HG03025 (cell line): Measurements from ENCODE around the gene RNF181.
"Not testable (repeated sequence)": the region's sequence is repeated elsewhere in the genome, so short reads cannot be mapped to it uniquely, and the experiment has no call there.

Source experiments
- ATAC-seq: cut with Tn5 transposase; IDR thresholded peaks from one replicate; pipeline ENCODE4 v1.9.1; 2021; ENCODE audit warnings: mild to moderate bottlenecking, moderate library complexity; ENCODE audit not compliant: unreplicated experiment, low FRiP score

RNF181 gene, protein sequence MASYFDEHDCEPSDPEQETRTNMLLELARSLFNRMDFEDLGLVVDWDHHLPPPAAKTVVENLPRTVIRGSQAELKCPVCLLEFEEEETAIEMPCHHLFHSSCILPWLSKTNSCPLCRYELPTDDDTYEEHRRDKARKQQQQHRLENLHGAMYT

DNA sequence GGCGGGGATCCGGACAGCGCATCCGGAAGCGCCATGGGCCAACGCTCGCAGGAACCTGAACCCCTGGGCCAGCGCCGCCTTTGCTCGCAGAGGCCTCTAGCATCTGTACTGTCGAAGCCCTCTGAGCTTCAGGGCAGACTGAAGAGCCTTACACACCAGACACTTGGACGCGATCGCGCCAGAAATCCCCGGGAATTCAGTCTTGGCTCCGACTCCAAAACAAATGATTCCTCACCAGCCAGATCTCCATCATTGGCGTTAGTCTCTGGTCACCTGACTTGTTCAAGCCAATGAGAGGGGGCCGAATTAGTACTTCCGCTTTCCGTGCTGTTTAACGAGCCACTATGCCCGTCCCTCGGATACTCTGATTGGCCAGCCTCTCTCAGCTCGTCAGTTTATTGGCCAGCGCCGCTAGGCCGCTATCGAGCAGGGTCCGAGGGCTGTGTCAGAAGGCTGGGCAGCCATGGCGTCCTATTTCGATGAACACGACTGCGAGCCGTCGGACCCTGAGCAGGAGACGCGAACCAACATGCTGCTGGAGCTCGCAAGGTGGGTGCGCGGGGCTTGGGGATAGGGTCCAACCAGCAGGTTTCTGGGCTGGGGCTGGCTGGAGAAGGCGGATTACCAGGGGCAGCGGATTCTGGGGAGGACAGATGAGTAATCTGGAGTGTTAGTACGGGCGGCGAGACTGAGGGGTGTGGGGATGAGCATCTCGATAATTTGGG is at the start of gene RNF181:
TSS of gene RNF181 (plus strand) at position 445 of the 725 bp plus-strand sequence. CDS start at position 464, 19 bp downstream.
- ATAC-seq, result peak; percentile 97

DNA sequence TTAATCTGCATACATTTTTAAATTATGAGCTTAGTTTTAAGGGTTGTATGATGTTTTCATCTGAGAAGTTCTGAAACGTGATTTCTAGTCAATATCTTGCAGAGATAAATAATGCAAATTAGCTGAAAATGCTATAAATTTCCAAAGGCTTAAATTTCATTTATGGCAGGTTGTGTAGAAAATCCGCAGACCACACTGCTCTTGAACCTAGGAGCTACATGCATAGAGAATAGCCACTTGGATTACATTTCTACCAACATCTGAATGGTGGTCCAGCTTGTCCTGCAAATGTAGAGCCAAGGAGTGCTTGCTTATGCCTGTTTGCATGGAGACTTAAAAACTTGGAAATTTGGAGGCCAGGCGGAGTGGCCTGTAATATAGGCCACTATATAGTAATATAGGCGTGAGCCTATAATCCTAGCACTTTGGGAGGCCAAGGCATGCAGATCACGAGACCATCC is 49.7 kb upstream of the RNF181 start:
- ATAC-seq, result no peak

DNA sequence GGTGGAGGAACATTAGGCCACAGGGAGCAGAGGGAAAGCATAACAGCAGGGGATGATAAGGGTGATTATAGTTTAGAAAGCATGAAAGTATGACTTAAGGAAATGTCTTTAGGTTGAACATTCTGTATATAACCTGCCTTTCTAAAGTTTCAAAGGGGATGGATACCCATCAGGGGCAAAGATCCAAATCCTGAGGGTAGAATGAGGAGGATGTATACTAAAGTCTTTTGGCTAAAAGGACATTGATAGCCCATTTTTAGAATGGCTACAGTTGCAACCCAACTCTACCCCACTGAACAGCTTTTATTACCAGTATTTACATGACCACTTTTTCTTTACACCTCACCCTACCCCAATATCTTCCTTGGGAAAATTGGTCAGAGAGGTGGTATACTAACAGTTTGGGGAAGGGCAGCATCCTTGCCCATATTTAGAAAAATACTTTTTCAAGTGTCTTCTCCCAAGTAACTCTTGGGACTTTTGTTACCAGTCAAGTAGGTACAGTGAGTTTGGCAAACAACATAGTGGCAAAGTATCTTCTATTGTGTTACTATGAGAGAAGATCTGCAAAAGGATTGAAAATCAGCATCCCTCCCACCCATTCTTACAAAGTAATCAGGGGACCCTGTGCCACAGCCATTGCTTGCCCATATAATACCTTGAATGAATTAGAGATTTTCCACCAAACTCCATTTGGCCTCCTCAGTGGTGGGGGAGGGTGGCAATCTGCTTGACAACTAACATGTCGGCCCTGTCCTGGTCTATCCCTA is 48.3 kb upstream of the RNF181 start:
- ATAC-seq, result no peak

DNA sequence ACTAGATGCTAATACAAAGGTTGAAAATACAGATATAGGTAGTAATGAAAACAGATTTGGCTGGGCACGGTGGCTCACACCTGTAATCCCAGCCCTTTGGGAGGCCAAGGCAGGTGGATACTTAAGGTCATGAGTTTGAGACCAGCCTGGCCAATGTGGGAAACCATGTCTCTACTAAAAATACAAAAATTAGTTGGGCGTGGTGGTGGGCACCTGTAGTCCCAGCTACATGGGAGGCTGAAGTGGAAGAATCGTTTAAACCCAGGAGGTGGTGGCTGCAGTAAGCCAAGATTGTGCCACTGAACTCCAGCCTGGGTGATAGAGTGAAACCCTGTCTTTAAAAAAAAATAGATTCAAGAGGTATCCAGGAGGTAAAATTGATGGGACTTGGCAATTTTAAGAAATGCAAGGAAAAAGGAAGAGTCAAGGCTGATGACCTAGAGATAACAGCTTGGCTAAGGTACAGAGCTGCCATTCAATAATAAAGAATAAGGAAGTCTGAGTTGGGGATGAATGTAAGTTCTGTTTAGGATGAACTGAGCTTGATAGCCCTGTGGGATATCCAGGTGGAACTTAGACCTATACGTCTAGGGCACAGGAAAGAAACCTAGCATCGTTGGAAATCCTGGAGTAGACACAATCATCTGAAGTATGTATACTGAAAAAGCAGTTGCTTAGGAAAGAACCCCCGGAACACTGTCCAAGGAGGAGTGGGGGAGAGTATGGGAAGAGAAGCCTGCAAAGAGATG is 47.5 kb upstream of the RNF181 start:
- ATAC-seq, result no peak

DNA sequence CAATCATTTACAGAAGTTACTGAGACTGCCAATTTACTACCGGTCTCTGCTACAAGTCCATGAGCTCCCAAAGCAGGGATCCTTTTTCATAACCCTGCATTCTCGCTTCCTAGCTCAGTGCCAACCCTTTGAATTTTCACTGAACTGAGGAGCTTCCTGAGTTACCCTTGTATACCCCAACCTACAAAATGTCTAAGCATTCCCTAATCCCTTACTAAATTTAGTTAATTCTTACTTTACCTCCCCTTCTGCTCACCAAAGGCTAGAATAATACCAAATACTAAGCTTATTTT is 47.0 kb upstream of the RNF181 start:
- no peak for ATAC-seq

DNA sequence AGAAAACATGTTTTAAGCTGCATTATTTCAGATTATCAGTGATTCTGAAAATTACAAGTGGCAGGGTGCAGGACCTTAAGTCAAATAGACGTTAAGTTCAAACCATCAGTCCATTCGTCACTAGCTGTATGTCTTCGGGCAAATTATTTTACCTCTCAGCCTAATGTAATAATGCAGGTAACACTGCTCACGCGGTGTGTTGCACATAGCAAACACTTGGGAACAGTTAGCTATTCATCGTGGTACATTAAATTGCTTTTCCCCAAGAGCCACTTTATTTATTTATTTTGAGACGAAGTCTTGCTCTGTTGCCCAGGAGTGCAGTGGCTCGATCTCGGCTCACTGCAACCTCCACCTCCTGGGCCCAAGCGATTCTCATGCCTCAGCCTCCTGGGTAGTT is 46.5 kb upstream of the RNF181 start:
- no peak for ATAC-seq

DNA sequence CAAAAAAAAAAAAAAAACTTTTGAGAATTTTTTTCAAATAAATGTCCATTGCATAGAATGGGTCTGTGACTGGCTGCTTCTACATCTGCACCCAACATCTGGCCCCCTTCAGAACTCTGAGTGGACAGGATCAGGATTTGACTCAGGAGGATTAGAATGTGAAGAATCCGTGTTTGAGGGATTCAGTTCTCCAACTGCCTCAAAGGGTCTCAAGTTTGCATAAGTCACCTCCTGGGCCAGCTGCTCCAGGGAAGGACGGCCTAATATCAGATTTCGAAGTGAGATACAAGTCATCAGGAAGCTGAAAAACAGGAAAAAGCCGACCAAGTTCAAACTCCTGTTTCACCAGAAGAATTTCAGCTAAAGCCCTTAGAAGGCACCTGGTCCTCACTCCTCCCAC is 45.7 kb upstream of the RNF181 start:
- no peak for ATAC-seq

DNA sequence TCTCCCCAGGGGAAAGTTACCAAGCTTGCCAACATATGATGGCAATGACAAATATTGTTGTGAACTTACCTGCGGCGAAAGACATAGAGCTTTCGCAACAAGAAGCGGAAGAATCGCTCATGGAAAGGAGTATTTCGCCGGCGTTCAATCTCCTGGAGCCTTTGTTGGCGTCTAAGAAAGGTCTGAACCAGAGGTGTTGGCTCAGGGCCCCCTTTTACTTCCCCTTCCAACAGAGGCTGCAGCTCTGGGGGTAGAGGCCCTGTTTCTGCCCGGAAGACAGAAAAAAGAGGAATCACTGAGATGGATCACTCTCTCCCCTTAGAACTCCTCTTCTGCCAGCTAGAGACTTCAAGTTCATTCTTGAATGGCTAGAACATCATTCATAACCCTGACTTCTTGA is 45.1 kb upstream of the RNF181 start:
- no peak for ATAC-seq

DNA sequence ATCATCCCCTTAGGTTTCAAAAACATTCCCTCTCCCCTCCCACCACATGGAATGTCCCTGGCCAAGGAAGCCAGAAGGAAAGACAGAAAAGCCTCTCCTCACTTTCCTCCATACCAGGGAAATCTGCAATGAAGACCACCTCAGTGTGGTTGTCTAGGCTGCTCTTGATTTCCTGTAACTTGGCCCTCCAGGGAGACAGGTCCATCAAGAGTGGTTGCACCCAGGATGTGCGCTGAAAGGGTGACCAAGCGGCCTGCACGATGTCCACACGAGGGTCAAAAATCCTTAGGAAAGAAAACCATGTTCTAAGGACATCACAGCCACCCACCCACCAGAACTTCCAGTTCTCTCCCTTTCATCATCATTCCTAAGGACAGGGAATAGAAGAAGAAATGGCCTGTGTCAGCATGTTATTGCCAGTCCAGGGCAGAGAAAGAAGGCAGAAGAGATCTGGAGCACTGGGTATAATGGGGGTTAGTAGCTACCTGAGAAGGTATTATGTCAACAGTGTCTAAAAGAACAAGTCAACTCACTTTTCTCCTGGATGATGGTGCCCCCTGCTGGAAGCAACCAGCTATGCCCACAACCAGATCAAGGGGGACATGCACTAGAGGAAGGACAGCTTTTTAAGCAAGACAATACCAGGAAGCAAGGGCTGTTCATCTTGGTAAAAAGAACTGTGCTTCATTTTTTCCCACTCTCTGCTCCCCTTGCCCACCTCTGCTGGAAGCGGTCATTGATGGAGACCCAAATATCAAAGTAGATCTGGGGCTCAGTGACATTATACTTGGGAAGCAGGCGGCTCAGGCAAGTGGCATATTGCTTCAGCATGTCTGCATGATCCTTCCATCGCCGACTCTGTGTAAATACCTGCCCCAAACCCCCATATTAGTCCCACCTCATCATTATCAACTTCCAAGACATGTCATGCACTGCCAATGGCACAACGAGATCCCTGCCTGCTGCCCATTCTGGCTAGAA is 43.6 kb upstream of the RNF181 start:
- ATAC-seq, result no peak

DNA sequence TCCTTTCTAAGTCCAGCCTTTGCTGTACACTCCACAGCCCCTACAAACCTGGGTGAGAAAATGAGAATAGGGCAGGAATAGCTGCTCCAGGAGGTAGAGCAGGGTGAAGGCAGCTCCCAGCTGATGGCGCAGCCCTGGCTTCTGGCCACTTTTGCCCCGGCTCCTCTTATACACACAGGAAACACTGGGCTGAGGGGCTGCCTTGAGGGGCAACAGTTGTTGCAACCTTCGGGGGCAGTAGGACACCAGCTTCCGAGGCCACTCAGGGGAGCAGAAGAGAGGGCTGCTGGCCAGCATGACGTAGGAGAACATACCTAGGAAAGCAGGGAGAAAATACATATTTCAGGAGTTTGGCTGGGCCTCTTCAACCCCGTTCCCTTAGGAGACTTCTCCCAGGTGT is 42.4 kb upstream of the RNF181 start:
- no peak for ATAC-seq

DNA sequence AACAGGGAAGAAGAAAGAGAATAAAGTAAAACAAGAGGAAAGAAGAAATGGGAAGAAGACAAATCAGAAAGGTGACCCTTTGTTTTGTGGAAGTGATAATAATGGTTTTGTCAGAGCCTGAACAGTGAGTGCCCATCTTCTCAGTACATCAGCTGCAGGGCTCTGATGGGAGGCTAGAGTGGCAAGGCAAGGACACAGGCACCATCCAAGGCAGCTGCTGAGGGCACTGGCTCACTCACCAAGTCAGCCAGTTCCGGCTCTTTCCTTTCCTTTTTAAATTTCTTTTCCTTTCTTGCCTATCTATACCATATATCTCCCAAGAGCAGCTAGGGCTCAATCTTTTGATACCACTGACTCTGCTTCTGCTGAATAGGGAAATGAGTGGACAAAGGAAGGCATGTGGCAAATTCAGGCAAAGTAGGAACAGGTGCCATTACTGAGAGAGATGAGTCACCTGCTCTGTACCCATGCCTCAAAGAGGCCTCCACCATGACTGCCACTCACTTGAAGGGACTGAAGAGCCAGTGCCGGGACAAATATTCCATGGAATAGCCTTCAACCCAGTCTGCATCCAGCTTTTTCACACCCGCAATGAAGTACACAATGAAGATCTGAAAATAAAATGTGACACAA is 40.4 kb upstream of the RNF181 start:
- no peak for ATAC-seq

DNA sequence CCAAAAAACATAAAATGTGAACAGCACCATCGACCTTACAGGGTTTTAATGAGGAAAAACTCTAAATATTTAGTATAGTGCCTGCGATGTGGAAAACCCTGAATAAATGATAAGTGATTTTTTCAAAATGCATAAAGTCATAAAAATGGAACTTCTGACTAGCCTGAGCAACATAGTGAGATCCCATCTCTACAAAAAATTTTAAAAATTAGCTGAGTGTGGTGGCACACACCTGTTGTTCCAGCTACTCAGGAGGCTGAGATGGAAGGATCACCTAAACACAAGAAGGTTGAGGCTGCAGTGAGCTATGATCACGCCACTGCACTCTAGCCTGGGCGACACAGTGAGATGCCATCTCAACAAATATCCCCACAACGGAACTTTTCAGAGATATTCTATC is 38.4 kb upstream of the RNF181 start:
- ATAC-seq, result no peak

DNA sequence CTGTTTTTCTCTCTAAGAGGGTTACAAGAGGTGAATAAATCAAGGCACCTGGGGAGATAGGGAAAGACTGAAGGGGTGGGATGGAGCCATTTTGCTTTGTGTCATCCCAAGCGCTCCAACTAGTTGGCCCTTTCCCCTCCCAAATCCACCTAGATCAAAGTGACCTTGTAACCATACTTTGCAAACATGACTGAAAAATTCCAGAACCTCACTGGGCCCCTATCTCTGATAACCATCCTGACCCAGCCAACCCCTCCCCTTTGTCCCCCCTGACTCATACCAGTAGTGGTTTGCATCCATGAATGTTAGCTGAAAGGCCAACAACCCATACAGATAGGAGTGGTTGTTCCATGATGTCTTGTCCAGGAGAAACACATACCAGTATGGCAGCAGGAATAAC is 37.4 kb upstream of the RNF181 start:
- no peak for ATAC-seq

DNA sequence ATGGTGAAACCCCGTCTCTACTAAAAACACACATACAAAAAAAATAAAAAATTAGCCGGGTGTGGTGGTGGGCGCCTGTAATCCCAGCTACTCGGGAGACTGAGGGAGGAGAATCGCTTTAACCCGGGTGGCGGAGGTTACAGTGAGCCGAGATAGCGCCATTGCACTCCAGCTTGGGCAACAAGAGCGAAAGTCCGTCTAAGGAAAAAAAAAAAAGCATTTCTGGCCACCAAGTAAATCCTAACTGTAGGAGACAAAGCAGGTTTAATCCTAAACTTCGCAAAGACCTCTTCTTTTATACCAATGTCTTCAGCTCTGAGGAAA is 35.2 kb upstream of the RNF181 start:
- ATAC-seq, result not testable (repeated sequence)

DNA sequence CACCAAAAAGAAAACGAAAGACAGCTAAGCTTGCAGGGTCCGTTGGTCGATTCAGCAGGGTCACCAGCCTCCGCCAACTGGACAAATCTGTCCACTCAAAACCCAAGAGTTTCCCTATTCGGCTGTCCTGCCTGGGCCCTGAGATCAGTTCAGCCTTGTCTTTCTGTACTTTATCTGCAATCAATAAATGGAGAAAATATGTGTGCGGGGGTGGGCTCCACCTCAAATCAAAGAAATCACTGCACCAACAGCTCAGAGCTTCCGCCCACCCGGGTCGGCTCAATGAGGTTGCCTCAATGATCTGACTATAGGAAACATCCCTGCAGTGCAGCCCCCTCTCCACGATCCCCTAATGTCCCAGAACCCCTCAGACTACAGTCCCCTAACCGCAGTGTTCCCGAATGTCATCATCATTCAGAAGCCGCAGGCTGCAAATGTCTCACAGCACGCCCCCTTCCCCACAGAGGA is 34.7 kb upstream of the RNF181 start:
- peak; percentile 7 for ATAC-seq

DNA sequence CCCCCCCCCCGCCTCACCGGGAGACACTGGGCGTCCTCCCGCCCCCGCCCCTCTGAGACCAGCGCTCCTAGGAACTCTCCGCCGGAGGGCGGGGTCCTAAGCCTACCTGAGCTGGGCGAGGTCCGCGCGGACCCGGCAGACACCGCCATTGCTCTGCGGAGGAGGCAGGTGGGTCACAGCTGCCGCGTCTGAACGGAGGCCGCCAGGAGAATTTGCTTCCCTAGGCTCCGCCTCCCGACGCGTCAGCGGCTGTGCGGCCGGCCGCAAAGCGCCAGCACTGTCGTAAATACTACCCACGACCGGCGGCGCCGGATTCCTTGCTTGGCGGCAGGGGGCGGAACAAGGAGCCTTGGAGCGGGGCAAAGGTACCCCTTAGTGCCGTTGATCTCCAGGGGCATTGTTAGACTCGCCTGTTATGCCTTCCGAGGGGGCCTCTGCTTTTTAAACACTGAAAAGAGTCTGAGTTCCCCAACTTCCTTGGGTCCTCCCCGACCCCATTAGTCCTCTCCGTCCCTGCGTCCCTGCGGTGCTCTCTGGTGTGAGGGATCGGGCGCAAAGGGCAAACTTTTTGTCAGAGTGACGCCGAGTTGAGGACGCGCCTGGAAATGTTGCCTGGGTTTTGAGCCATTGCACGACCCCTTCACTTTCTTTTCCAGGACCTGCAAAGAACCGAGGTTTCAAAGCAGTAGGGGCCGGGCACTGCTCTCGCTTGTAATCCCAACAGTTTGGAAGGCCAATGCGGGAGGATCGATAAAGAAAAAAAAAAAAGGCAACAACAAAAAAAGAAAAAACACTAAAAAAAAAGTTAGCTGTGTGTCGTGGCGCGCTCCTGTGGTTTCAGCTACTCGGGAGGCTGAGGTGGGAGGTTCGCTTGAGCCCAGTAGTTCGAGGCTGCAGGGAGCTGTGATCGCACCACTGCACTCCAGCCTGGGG is 34.0 kb upstream of the RNF181 start, which contains the start of gene GGCX:
TSS of gene GGCX (minus strand) at position 214 of the 933 bp plus-strand sequence. CDS start at position 149, 65 bp downstream.
- peak; percentile 84 for ATAC-seq

DNA sequence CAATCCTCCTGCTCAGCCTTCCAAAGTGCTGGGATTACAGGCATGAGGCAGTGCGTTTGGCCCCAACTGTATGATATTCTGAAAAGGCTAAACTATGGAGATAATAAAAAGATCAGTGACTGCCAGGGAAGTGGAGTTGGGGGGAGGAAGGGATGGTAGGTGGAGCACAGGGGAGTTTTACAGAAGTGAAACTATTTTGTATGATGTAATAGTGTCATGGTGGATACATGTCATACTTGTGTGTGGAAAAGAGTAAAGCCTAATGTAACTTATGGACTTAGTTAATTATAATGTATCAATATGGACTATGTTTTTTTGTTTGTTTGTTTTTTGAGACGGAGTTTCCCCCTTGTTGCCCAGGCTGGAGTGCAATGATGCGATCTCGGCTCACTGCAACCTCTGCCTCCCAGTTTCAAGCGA is 31.4 kb upstream of the RNF181 start:
- no peak for ATAC-seq

DNA sequence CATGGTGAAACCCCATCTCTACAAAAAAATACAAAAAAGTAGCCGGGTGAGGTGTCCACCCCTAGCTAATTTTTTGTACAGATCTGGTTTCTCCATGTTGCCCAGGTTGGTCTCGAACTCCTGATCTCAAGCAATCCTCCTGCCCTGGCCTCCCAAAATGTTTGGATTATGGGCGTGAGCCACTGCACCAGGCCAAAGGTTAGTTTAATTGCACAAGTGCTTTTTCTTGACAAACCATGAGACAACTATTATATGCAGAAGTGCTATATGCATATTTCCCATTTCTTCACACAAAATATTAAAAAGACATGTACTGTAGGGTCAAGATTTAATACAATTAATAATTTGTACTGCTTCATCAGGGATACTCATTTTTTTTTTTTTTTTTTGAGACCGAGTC is 29.3 kb upstream of the RNF181 start:
- ATAC-seq, result no peak
